PFSK-1 (cell line): ENCODE measurements around the gene SAMD8.

Experiments used
- FOXP2 ChIP-seq: optimal IDR thresholded peaks from 2 replicates; pipeline ENCODE3; 2011; ENCODE audit warnings: borderline replicate concordance, control low read depth, inconsistent platforms; ENCODE audit not compliant: insufficient read depth; ENCODE audit errors: extremely low read length, extremely low read depth
- POLR2AphosphoS5 ChIP-seq: IDR thresholded peaks from 2 replicates; pipeline ENCODE4 v1.6.1; 2012; ENCODE audit warnings: low read depth, mild to moderate bottlenecking, control low read depth, low read length, moderate library complexity
- SIN3A ChIP-seq: IDR thresholded peaks from 2 replicates; pipeline ENCODE4 v1.6.1; 2012; ENCODE audit warnings: mild to moderate bottlenecking, low read length, moderate library complexity, borderline replicate concordance; ENCODE audit not compliant: insufficient read depth
- TAF1 ChIP-seq: IDR thresholded peaks from 2 replicates; pipeline ENCODE4 v1.6.1; 2012; ENCODE audit warnings: low read length, control low read depth, borderline replicate concordance; ENCODE audit not compliant: insufficient read depth
- TF ChIP-seq, protein P1 (sequence below), 2 experiments: IDR thresholded peaks; 2 replicates each; pipeline versions ENCODE4 v1.6.1 to v1.8.0; 2011 to 2012; ENCODE audit warnings: low read depth in 2 of 2, low read length in 2 of 2, control low read depth in 1 of 2, inconsistent platforms in 1 of 2, mild to moderate bottlenecking in 1 of 2, moderate library complexity in 1 of 2; ENCODE audit not compliant: insufficient read depth in 1 of 2

The SAMD8 gene

DNA sequence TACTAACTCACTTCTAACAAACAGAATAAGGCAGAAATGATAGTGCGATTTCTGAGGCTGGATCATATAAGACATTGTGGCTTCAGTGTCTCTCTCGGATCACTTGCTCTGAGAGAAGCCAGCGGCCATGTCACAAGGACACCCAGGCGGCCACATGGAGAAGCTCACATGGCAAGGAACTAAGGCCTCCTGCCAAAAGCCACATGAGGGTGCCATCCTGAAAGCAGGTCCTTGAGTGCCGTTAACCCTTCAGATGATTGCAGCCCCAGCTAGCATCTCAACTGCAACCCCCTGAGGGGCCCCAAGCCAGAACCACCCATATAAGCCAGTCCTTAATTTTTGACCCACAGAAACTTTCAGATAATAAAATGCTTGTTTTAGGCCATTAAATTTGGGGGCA lies 92.3 kb downstream of the SAMD8 start:
- no peak for TF ChIP-seq TAF1
- TF ChIP-seq FOXP2: no peak
- TF ChIP-seq, protein P1, sequence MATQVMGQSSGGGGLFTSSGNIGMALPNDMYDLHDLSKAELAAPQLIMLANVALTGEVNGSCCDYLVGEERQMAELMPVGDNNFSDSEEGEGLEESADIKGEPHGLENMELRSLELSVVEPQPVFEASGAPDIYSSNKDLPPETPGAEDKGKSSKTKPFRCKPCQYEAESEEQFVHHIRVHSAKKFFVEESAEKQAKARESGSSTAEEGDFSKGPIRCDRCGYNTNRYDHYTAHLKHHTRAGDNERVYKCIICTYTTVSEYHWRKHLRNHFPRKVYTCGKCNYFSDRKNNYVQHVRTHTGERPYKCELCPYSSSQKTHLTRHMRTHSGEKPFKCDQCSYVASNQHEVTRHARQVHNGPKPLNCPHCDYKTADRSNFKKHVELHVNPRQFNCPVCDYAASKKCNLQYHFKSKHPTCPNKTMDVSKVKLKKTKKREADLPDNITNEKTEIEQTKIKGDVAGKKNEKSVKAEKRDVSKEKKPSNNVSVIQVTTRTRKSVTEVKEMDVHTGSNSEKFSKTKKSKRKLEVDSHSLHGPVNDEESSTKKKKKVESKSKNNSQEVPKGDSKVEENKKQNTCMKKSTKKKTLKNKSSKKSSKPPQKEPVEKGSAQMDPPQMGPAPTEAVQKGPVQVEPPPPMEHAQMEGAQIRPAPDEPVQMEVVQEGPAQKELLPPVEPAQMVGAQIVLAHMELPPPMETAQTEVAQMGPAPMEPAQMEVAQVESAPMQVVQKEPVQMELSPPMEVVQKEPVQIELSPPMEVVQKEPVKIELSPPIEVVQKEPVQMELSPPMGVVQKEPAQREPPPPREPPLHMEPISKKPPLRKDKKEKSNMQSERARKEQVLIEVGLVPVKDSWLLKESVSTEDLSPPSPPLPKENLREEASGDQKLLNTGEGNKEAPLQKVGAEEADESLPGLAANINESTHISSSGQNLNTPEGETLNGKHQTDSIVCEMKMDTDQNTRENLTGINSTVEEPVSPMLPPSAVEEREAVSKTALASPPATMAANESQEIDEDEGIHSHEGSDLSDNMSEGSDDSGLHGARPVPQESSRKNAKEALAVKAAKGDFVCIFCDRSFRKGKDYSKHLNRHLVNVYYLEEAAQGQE (IDR thresholded peaks at IDR 0.05; ENCODE audit: insufficient read depth in 1 of 2, low read depth in 2 of 2, low read length in 2 of 2): no peak
- no peak for TF ChIP-seq SIN3A
- no peak for TF ChIP-seq POLR2AphosphoS5

DNA sequence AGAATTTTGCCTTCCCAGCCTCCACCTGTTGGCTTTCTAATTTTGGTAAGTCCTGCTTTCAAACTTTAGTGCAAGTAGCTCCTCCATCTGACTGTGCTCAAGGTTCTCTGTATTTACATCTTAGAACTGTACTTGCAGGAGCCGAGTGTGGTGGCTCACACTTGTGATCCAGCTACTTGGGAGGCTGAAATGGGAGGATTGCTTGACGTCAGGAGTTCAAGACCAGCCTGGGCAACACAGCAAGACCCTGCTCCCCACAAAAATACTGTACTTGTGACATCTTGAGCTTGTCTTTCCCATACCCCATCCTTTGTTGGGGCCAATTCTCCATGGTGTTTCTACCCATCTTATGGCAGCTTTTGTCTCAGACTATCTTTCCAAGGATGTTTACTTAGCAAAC lies 94.5 kb downstream of the SAMD8 start:
- no peak for TF ChIP-seq SIN3A
- TF ChIP-seq POLR2AphosphoS5: no peak
- TF ChIP-seq FOXP2: no peak
- TF ChIP-seq, protein P1 (IDR thresholded peaks at IDR 0.05; ENCODE audit: insufficient read depth in 1 of 2, low read depth in 2 of 2, low read length in 2 of 2): no peak
- no peak for TF ChIP-seq TAF1

- TF ChIP-seq, protein P1 (IDR thresholded peaks at IDR 0.05; ENCODE audit: insufficient read depth in 1 of 2, low read depth in 2 of 2, low read length in 2 of 2): no peak
- TF ChIP-seq POLR2AphosphoS5 (no peak), SIN3A (no peak), TAF1 (no peak), FOXP2 (no peak)
These were observed 95.8 kb downstream of the SAMD8 start for GRCh38 chr10:75207079-75207856.

DNA sequence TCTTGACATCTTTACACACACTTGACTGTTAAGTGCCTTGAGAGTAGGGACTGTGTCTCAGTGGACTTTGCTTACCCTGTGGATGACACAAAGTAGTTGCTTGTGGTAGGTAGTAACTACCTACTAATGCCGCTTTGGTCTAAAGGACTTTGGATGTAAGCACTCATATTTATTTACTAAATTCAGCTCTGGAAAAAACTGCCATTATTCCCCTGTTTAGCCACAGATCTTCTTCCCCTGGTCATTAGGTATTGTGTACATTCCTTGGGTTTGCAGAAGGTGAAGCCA lies 96.3 kb downstream of the SAMD8 start:
- TF ChIP-seq FOXP2 (no peak), POLR2AphosphoS5 (no peak), SIN3A (no peak), TAF1 (no peak)
- TF ChIP-seq, protein P1 (IDR thresholded peaks at IDR 0.05; ENCODE audit: insufficient read depth in 1 of 2, low read depth in 2 of 2, low read length in 2 of 2): no peak

DNA sequence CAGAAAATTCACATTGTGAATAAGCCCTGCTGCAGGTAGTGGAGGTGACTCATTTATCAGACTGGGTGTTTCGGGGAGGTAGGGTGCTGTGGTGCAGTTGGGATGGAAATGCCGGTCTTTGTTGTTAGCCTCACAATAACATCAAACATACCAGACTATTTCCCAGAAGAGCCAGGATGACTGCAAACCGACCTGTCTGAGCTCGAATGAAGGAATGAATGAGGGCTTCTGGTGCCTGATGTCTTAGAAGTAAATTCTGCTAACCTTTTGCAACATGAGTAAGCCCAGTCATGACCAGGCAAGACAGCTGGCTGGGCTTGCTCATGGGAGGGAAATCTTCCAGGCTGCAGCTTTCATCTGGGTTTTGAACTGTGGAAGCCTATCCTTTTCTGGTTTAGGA lies 96.7 kb downstream of the SAMD8 start:
- TF ChIP-seq SIN3A (no peak), TAF1 (no peak), FOXP2 (no peak)
- TF ChIP-seq, protein P1 (IDR thresholded peaks at IDR 0.05; ENCODE audit: insufficient read depth in 1 of 2, low read depth in 2 of 2, low read length in 2 of 2): no peak
